ENCODE measurements around the gene CLMN. TPM values are rescaled to one million over a fixed set of nuclear protein-coding genes. Genes with fewer than 3 reads are reported as not detected.

The CLMN gene
- total and polyA plus RNA-seq, 2 experiments from 2014 or later = 0.11 to 0.53 TPM

- Histone ChIP-seq H4K20me1 (ENCODE audit: insufficient read depth) (no peaks in the 10 kb centered on the region), H3K79me2 (ENCODE audit: insufficient read depth) (no peaks in the 10 kb centered on the region), H3K36me3 (ENCODE audit: low read depth) (no peaks in the 10 kb centered on the region), H3K27me3 (replicated peaks; ENCODE audit: insufficient read depth) (0 out of 2 replicates have a peak, but pooled peaks cover 3% of the 10 kb centered on the region), H2AFZ (no peak overlapping the region), H3K9me3 (ENCODE audit: low read depth) (no peaks in the 10 kb centered on the region), H3K4me2 (ENCODE audit: unreplicated experiment) (no peak overlapping the region), H3K4me1 (ENCODE audit: insufficient read depth) (no peaks in the 10 kb centered on the region), H3F3A (ENCODE audit: insufficient read depth) (no peaks in the 10 kb centered on the region), H3K9me2 (ENCODE audit: insufficient read depth) (no peaks in the 10 kb centered on the region), H3K27ac (no peak overlapping the region), H3K4me3 (no peak overlapping the region), H3K9ac (no peak overlapping the region)
- 71 to 72% methylated on average over 7 of the region's 7 CpGs for WGBS, 2 experiments (ENCODE audit: low coverage in 1 of 2, low lambda C conversion rate in 2 of 2, missing lambda C conversion rate in 2 of 2)
- TF ChIP-seq EZH2 (IDR thresholded peaks at IDR 0.05; ENCODE audit: insufficient read depth, poor library complexity, severe bottlenecking) (no peak), EZH2phosphoT487 (IDR thresholded peaks at IDR 0.05; ENCODE audit: insufficient read depth, low read depth) (no peak)
- in situ Hi-C loops (cut with MboI) = no loop called here
- peak; percentile 20 for DNase-seq
Measured at GRCh38 chr14:95311752-95312151, 8.0 kb downstream of the CLMN start.

DNA sequence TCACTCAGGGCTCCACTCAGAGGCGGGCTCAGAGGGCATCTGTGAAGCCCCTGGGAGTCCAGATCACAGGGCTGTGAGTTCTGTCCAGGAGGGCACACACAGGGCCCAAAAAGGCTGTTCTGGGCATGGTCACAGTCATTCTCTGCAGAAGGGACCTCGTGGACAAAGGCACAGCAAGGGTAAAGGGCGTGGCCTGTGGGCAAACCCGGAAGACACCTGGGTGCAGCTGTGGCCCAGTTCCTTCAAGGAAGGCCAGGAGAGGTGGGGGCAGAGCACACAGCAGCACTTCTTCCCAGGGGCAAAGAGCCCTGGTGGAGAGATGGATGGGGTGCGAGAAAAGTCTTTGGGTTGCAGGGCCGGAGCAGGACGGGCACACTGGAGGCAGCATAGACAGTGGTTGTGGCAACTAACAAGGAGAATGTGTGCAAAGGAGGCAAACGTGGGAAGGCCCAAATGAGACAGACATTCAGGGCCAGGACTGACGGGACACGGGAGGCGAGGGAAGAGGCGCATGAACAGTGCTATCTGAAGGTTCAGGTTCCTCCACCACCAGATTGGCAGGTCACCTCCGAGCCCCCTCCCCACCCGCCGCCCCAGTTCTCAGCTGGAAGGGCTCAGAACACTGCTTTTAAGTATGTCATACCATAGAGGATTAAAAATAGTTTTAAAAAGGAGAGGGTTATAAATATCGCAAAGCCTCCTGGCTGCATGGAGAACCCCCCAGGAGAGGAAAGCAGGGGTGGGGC lies 8.9 kb downstream of the CLMN start:
- Histone ChIP-seq H3K36me3 (ENCODE audit: low read depth) (no peaks in the 10 kb centered on the region), H3K9ac (no peak overlapping the region), H2AFZ (no peak overlapping the region), H3F3A (ENCODE audit: insufficient read depth) (no peaks in the 10 kb centered on the region), H3K79me2 (ENCODE audit: insufficient read depth) (no peaks in the 10 kb centered on the region), H3K9me2 (ENCODE audit: insufficient read depth) (no peaks in the 10 kb centered on the region), H3K4me1 (ENCODE audit: insufficient read depth) (no peaks in the 10 kb centered on the region), H3K27ac (no peak overlapping the region), H3K9me3 (ENCODE audit: low read depth) (no peaks in the 10 kb centered on the region), H3K4me3 (no peak overlapping the region), H4K20me1 (ENCODE audit: insufficient read depth) (no peaks in the 10 kb centered on the region), H3K4me2 (ENCODE audit: unreplicated experiment) (no peak overlapping the region), H3K27me3 (replicated peaks; ENCODE audit: insufficient read depth) (peaks cover 13% of the 10 kb centered on the region; the same call in 1 of the 2 replicates)
- no peak for DNase-seq
- in situ Hi-C loops (cut with MboI) = no loop called here
- TF ChIP-seq EZH2 (IDR thresholded peaks at IDR 0.05; ENCODE audit: insufficient read depth, poor library complexity, severe bottlenecking) (no peak), EZH2phosphoT487 (IDR thresholded peaks at IDR 0.05; ENCODE audit: insufficient read depth, low read depth) (no peak)
- 78 to 82% methylated on average over 16 of the region's 16 CpGs for WGBS, 2 experiments (ENCODE audit: low coverage in 1 of 2, low lambda C conversion rate in 2 of 2, missing lambda C conversion rate in 2 of 2)

DNA sequence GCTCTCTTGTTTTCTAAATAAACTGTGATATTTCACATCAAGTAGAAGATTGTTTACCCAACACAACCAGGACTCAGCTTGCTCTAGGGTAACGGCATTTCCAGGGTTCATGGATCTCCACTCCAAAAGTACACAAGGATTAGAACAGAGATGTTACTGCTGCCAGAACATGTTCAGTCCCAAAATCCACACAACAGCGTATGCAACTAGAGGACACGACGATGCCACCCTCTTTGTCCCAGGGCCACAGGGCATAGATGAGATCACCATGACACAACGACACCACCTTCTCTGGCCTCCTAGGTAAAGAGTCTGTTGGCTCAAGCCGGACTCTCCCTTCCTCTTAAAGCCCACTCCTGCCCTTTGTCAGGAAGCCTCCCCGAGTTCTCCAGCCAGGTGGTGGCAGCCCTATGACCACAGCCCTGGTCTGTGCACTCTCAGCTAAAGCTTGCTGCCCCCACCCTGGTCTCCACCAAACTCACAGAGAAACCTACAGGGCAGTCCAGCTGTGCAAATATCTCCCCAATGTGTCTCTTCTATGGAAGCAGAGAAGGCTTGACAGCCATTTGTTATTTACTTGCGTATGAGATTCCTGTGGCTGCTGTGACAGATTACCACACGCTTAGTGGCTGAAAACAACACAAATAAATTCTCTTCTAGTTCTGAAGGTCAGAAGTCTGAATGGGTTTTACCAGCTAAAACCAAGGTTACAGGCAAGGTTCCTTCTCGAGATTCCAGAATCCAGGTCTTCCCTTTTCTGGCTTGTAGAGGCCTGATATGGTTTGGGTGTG lies 10.3 kb downstream of the CLMN start:
- no peak overlapping the region for H3K4me3 ChIP-seq
- H3F3A ChIP-seq (ENCODE audit: insufficient read depth) = no peaks in the 10 kb centered on the region
- H3K27ac ChIP-seq = no peak overlapping the region
- H3K27me3 ChIP-seq (replicated peaks; ENCODE audit: insufficient read depth) = peaks cover 23% of the 10 kb centered on the region; the same call in 1 of the 2 replicates
- WGBS, 2 experiments (ENCODE audit: low coverage in 1 of 2, low lambda C conversion rate in 2 of 2, missing lambda C conversion rate in 2 of 2) = 75 to 81% methylated on average over 10 of the region's 10 CpGs
- no peak overlapping the region for H2AFZ ChIP-seq
- no peak overlapping the region for H3K4me2 ChIP-seq (ENCODE audit: unreplicated experiment)
- H3K36me3 ChIP-seq (ENCODE audit: low read depth) = no peaks in the 10 kb centered on the region
- no peaks in the 10 kb centered on the region for H3K79me2 ChIP-seq (ENCODE audit: insufficient read depth)
- H4K20me1 ChIP-seq (ENCODE audit: insufficient read depth) = no peaks in the 10 kb centered on the region
- H3K9me3 ChIP-seq (ENCODE audit: low read depth) = no peaks in the 10 kb centered on the region
- TF ChIP-seq EZH2phosphoT487 (IDR thresholded peaks at IDR 0.05; ENCODE audit: insufficient read depth, low read depth) (no peak), EZH2 (IDR thresholded peaks at IDR 0.05; ENCODE audit: insufficient read depth, poor library complexity, severe bottlenecking) (no peak)
- H3K9ac ChIP-seq = no peak overlapping the region
- no peaks in the 10 kb centered on the region for H3K4me1 ChIP-seq (ENCODE audit: insufficient read depth)
- H3K9me2 ChIP-seq (ENCODE audit: insufficient read depth) = no peaks in the 10 kb centered on the region
- in situ Hi-C loops (cut with MboI) = no loop called here
- no peak for DNase-seq

GRCh38 chr14:95308073-95308472 lies 11.6 kb downstream of the CLMN start:
- in situ Hi-C loops (cut with MboI) = no loop called here

More at GRCh38 chr14:95308073-95308472, 11.6 kb downstream of the CLMN start:
- Histone ChIP-seq H3F3A (ENCODE audit: insufficient read depth) (no peaks in the 10 kb centered on the region), H3K4me1 (ENCODE audit: insufficient read depth) (no peaks in the 10 kb centered on the region), H3K36me3 (ENCODE audit: low read depth) (no peaks in the 10 kb centered on the region), H4K20me1 (ENCODE audit: insufficient read depth) (no peaks in the 10 kb centered on the region), H3K79me2 (ENCODE audit: insufficient read depth) (no peaks in the 10 kb centered on the region), H3K27ac (no peak overlapping the region), H3K27me3 (replicated peaks; ENCODE audit: insufficient read depth) (peaks cover 34% of the 10 kb centered on the region; the same call in 1 of the 2 replicates), H3K9me2 (ENCODE audit: insufficient read depth) (no peaks in the 10 kb centered on the region), H3K4me3 (no peak overlapping the region), H3K4me2 (ENCODE audit: unreplicated experiment) (no peak overlapping the region), H3K9ac (no peak overlapping the region), H3K9me3 (ENCODE audit: low read depth) (no peaks in the 10 kb centered on the region), H2AFZ (no peak overlapping the region)
- DNase-seq = no peak
- no peak for TF ChIP-seq EZH2phosphoT487 (IDR thresholded peaks at IDR 0.05; ENCODE audit: insufficient read depth, low read depth)
- no peak for TF ChIP-seq EZH2 (IDR thresholded peaks at IDR 0.05; ENCODE audit: insufficient read depth, poor library complexity, severe bottlenecking)
- 4 to 8% methylated on average over 1 of the region's 1 CpG for WGBS, 2 experiments (ENCODE audit: low coverage in 1 of 2, low lambda C conversion rate in 2 of 2, missing lambda C conversion rate in 2 of 2)

Measured in GM23248 (cell line).